GM18520 (cell line): ENCODE data around the gene KCNH1.

ENCODE experiments used
- ATAC-seq: cut with Tn5 transposase; IDR thresholded peaks from one replicate; pipeline ENCODE4 v1.9.1; 2021; ENCODE audit not compliant: unreplicated experiment

The KCNH1 gene

DNA sequence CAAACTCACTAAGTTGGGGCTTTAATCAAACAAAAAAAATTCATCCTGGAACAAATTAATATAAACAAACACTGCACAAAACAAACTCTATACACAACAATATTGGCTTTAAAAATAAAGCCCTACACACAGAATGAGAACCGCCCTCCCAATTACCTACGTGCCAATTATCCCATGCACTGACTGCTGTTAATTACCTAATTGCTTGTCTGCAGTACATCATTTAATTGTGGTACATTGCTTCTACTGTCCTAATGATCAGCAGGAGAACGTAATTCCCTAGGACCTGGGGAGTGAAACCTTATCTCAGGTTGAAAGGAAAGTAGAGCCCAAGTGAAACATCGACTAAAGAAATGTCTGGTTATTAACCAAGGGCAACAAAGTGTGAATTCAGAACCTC is 364.5 kb downstream of the KCNH1 start:
- ATAC-seq, result no peak

DNA sequence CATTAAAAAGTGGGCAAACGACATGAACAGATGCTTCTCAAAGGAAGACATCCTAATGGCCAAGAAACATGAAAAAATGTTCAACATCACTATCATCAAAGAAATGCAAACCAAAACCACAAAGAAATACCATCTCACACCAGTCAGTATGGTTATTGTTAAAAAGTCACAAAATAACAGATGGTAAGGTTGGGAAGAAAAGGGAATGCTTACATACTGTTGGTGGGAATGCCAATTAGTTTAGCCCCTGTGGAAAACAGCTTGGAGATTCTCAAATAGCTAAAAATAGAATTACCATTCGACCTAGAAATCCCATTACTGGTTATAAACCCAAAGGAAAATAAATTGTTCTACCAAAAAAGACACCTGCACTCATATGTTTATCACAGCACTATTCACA is 369.4 kb downstream of the KCNH1 start:
- ATAC-seq, result no peak

GRCh38 chr1:210758761-210759160 is 375.2 kb downstream of the KCNH1 start:
- no peak for ATAC-seq

DNA sequence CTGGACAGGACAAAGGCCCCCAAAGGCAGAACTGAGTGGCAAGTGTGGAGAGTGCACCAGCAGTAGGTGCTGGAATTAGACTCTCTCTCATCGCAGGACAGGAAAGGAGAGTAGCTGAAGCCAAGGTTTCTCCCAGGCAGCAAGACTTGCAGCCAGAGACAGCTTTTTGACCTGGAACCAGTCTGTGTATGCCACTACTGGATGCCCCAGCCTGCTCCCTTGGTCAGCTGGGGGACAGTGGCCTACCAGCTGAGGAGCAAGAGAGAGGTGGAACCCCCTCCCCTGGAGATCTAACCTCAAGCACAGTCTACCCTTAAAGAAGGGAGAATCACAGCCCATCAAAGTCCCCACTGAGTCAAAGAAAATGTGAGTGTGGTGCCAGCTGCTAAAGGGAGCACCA is 375.7 kb downstream of the KCNH1 start:
- no peak for ATAC-seq

DNA sequence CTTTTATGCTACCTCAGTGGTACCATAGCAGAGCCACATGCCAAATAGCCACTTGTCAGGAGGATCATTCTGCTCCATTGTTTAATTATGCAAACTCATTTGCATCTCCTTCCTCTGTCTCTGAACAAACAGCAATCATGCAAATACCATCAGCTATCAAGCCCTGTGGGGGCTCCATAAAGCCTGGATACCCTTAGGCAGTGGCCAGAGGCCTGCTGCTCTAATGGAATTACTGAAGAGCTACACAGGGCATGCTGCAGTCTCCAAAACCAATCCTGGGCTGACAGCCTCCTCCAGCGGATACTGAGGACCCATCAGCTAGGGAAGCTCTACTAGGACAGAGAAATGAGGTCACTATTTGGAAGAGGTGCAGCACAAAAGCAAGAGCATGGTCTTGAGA is 376.3 kb downstream of the KCNH1 start:
- no peak for ATAC-seq

DNA sequence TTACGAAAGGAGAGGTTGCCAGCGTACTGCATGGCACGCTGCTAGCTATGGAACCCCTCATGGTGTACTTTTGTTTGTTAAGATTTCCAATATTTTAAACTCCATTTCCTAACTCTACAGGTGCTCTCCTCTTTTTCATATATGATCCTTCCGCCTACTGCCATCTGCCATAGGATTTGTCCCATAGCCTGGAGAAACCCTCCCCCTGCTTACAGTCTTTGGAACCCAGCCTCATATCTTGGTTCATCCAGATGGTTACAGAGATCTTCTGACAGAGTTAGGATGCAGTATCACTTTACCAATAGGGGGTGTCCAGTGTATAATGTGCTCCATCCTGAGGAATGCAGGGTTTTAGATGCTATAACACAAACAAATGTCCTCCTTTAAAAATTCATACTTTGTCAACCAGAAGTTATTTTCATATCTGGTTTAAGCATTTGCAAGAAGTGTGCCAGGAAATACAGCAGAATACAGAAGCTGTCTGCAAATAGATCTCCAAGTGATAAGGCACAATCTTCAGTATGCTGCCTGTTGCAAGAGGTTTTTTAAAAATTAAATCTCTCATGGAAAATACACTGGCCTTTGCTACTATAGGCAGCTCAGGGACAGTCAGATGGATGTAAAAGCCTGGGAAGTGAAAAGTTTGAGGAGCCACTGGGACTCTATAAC is 377.8 kb downstream of the KCNH1 start:
- ATAC-seq, result no peak

GRCh38 chr1:210754878-210755665 is 378.9 kb downstream of the KCNH1 start:
- ATAC-seq, result no peak

GRCh38 chr1:210751911-210752310 is 382.0 kb downstream of the KCNH1 start:
- ATAC-seq, result no peak

DNA sequence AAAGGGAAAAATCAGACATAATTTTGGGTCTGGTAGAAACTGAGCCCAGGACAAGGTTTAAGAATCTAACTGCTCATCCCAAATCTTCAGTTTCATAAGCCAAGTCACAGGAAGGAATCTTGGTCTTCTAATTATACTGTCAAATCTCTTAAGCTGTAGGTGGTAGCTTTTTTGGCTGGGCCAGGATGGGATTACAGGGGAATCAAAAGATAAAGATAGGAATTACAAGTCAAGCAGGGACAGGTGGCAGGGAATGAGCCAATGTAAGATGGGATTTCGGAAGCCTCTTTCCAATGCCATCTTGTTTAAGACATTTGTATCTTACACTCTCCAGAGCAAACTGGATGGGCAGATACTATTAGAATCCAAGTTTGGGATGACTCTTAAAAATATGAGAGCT is 383.5 kb downstream of the KCNH1 start:
- no peak for ATAC-seq

DNA sequence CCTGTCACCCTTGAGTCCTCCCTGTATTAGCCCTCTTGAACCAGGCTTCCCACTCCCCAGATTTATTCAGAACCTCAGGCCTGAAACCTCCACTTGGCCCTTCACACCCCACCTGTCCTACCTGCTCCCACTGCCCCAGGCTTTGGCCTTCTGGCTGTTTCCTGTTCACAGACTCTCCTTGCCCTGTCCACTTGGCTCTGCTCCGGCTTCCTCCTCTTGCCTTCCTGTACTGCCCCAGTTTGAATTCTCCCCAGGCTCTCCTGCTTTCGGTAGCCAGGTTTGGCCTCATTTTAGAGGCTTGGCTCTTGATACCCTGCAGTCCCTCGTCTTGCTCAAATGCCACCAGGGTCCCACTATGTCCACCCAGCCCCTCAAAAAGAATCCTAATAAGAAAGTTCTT is 385.2 kb downstream of the KCNH1 start:
- ATAC-seq, result no peak

DNA sequence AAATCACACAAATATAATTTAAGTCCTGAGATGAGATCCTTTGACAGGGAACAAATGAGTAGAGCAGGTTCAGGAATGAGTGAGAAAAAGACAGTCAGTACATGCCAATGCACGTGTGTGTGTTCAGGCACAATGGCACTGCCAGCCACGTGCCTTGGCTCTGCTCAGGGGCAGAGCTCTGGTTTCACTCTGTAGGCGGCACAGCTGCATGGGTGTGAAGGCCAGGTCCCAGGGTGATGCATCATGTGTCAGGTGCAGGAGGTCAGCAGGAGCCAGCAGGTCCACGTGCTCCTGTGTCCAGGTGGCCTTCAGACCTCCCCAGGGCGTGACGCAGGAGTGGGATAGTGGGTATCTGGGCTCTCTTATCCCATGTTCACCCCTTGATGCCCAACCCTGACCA is 386.1 kb downstream of the KCNH1 start:
- ATAC-seq, result no peak

- ATAC-seq, result no peak
These were observed 386.8 kb downstream of the KCNH1 start for GRCh38 chr1:210747112-210747511.

GRCh38 chr1:210746024-210746731 is 387.8 kb downstream of the KCNH1 start:
- no peak for ATAC-seq

DNA sequence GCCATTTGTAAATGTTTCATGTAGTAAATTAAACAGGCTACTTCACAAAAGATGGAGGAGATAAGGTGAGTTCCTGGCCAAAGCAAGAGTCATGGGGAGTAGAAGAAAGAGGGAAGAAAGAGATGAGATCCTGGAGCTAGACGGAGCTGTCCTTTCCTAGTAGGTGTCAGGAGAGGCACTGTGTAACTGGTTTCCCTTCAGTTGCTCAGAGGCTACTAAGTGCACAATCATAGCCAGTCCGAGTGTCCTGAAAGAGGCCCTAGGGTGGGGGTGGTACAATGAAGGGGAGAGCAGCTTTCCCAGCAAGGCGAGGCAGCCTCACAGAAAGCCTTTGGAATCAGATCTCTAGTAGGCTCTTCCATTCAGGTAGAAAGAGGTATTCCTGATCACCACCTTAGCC is 390.9 kb downstream of the KCNH1 start:
- no peak for ATAC-seq

DNA sequence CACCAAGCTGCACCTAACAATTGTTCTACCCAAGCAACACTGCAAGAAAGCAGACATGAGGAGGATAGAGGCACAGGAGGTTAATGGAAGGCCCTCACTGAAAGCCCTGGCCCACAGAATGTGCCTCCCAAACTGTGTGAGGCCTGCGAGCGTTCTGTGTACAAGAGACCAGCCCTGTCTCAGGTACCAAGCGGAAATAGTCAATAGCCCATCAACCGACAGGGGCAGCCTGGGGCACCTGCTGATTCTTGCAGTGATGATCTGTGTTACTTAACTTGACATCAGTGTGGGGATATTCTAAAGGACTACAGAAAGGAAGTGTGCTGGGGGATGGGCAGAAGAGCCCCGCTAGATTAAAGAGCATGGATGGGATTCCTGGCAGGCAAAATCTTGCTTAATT is 392.4 kb downstream of the KCNH1 start:
- ATAC-seq, result no peak

GRCh38 chr1:210739627-210740026 is 394.3 kb downstream of the KCNH1 start:
- ATAC-seq, result no peak

- no peak for ATAC-seq
These were observed 395.7 kb downstream of the KCNH1 start for GRCh38 chr1:210738256-210738655.

DNA sequence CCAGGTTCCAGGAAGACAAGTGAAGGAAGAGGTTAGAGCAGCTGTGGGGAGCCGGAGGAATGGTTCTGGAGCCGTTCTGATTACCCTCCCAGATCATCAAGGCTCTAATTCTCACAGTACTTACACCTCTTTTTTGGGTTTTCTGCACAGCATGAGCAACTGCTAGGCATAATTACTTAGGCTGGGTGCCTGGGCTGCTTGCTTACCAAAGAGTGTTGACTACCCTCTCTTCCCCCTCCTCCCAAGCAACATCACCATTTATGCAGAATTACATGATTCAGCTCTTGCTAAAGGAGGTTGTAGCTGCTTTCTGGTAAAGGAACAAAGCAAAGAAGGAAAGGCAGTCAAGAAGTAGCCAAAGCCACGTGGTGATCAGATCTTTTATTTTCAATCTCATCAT is 397.2 kb downstream of the KCNH1 start:
- ATAC-seq, result no peak

DNA sequence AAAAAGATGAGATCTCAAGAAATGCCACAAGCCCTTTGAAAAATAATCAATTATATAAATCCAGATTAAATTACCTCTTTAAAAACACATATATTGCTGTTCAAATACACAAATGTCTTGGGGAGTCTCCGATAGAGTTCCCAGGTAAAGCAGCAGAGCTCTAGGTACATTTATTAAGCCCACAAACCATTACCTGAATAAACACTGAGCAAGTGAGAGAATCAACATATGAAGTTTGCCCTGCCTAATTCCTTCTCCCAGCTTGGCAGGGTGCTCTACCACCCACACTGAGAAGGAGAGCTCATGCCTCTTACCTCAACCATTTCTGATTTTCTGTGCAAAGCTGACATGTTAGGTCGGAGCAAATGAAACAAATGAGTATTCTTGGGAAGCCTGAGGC is 402.4 kb downstream of the KCNH1 start:
- ATAC-seq, result no peak

GRCh38 chr1:210731193-210731592 is 402.8 kb downstream of the KCNH1 start:
- ATAC-seq, result no peak

DNA sequence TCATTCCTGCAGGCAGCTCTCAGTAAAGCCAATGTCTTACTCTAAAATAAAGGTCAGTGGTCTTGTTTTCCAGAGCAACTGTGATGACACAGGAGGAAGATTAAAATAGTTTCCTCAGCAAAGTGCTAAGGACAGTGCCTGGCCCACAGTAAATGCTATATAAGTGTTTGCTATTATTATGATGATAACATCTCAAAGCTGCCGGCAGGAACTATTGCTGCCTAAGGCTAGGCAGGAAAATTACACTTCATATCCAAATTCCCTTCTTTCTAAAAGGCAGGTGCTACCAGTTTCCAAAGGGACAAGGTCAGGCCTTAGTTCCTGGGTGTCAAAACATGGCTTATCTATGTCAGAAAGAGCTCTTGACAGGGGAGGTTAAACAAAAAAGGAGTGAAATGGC is 403.9 kb downstream of the KCNH1 start:
- ATAC-seq, result no peak
